Progenitor cell of endocrine pancreas (in vitro differentiated cells): Measurements from ENCODE around the gene SLC6A2. TPM values are rescaled to one million over a fixed set of nuclear protein-coding genes. Genes with fewer than 3 reads are reported as not detected.

Source experiments
- DNase-seq: peaks from one replicate; pipeline ENCODE4 v3.0.0; 2021; ENCODE audit warnings: low spot score; ENCODE audit not compliant: unreplicated experiment
- H3K27ac Mint-ChIP-seq: 2 replicates; pipeline ENCODE4 v1.8.0; 2021; ENCODE audit warnings: mild to moderate bottlenecking, moderate library complexity, mixed read lengths
- H3K27me3 Mint-ChIP-seq: 2 replicates; pipeline ENCODE4 v1.8.0; 2021; ENCODE audit warnings: mixed read lengths
- H3K36me3 Mint-ChIP-seq: 2 replicates; pipeline ENCODE4 v1.8.0; 2022; ENCODE audit warnings: mixed read lengths; ENCODE audit not compliant: insufficient read depth
- H3K4me1 Mint-ChIP-seq: 2 replicates; pipeline ENCODE4 v1.8.0; 2021; ENCODE audit warnings: low read depth, mixed read lengths
- H3K4me3 Mint-ChIP-seq: 2 replicates; pipeline ENCODE4 v1.8.0; 2021; ENCODE audit warnings: low read depth, mild to moderate bottlenecking, moderate library complexity, mixed read lengths
- H3K9me3 Mint-ChIP-seq: 2 replicates; pipeline ENCODE4 v1.8.0; 2021; ENCODE audit warnings: low read depth, mixed read lengths
- CTCF ChIP-seq: fragments of 200-600 bp; sonication (generic); IDR thresholded peaks from one replicate; pipeline ENCODE4 v1.5.0; 2021; ENCODE audit warnings: antibody characterized with exemption, mild to moderate bottlenecking; ENCODE audit not compliant: unreplicated experiment
- total RNA-seq: library from RNA; stranded (reverse); gene quantifications from 2 replicates; pipeline ENCODE4 v1.2.1, GENCODE V29; 2021

Gene SLC6A2
- total RNA-seq, 1 donor from 2014 or later: not detected

- no peak overlapping the region for H3K27ac Mint-ChIP-seq
- DNase-seq: no peak
- peaks cover 2% of the 10 kb centered on the region for H3K4me1 Mint-ChIP-seq
- H3K9me3 Mint-ChIP-seq: peaks cover 6% of the 10 kb centered on the region
- H3K27me3 Mint-ChIP-seq: peaks cover 51% of the 10 kb centered on the region
- no peak for TF ChIP-seq CTCF
- no peak overlapping the region for H3K4me3 Mint-ChIP-seq
- no peaks in the 10 kb centered on the region for H3K36me3 Mint-ChIP-seq
These were observed 9.7 kb downstream of the SLC6A2 start for GRCh38 chr16:55665511-55665910.

- peaks cover 2% of the 10 kb centered on the region for H3K4me1 Mint-ChIP-seq
- H3K27ac Mint-ChIP-seq: no peak overlapping the region
- H3K4me3 Mint-ChIP-seq: no peak overlapping the region
- no peak for TF ChIP-seq CTCF
- no peak for DNase-seq
- H3K36me3 Mint-ChIP-seq: no peaks in the 10 kb centered on the region
- H3K27me3 Mint-ChIP-seq: peaks cover 49% of the 10 kb centered on the region
- peaks cover 6% of the 10 kb centered on the region for H3K9me3 Mint-ChIP-seq
These were observed 10.2 kb downstream of the SLC6A2 start for GRCh38 chr16:55666012-55666411.

GRCh38 chr16:55667753-55668152 is 12.0 kb downstream of the SLC6A2 start:
- H3K4me3 Mint-ChIP-seq: no peak overlapping the region
- H3K36me3 Mint-ChIP-seq: no peaks in the 10 kb centered on the region
- peaks cover 4% of the 10 kb centered on the region for H3K4me1 Mint-ChIP-seq
- no peak for TF ChIP-seq CTCF
- no peak for DNase-seq
- peaks cover 43% of the 10 kb centered on the region for H3K27me3 Mint-ChIP-seq
- H3K9me3 Mint-ChIP-seq: peaks cover 6% of the 10 kb centered on the region
- no peak overlapping the region for H3K27ac Mint-ChIP-seq

GRCh38 chr16:55668340-55669281 is 12.8 kb downstream of the SLC6A2 start:
- no peak for TF ChIP-seq CTCF
- no peak overlapping the region for H3K4me3 Mint-ChIP-seq
- no peak for DNase-seq
- H3K9me3 Mint-ChIP-seq: peaks cover under 1% of the 10 kb centered on the region
- no peaks in the 10 kb centered on the region for H3K36me3 Mint-ChIP-seq
- H3K4me1 Mint-ChIP-seq: peaks cover 7% of the 10 kb centered on the region
- H3K27me3 Mint-ChIP-seq: peaks cover 46% of the 10 kb centered on the region
- H3K27ac Mint-ChIP-seq: no peak overlapping the region

GRCh38 chr16:55671206-55671973 is 15.6 kb downstream of the SLC6A2 start:
- H3K4me1 Mint-ChIP-seq: peaks cover 7% of the 10 kb centered on the region
- peaks cover 39% of the 10 kb centered on the region for H3K27me3 Mint-ChIP-seq
- no peak for DNase-seq
- H3K36me3 Mint-ChIP-seq: no peaks in the 10 kb centered on the region
- TF ChIP-seq CTCF: no peak
- no peak overlapping the region for H3K4me3 Mint-ChIP-seq
- no peaks in the 10 kb centered on the region for H3K9me3 Mint-ChIP-seq
- H3K27ac Mint-ChIP-seq: no peak overlapping the region
